HG03432 (cell line): ENCODE data around the gene CSAD.
"Not testable (repeated sequence)": the region's sequence is repeated elsewhere in the genome, so short reads cannot be mapped to it uniquely, and the experiment has no call there.

Experiments
- ATAC-seq: cut with Tn5 transposase; IDR thresholded peaks from one replicate; pipeline ENCODE4 v1.9.1; 2021; ENCODE audit warnings: mild to moderate bottlenecking, moderate library complexity; ENCODE audit not compliant: unreplicated experiment

Gene CSAD

GRCh38 chr12:53113136-53113705 is 67.5 kb downstream of the CSAD start:
- ATAC-seq, result no peak

GRCh38 chr12:53112431-53112830 is 68.3 kb downstream of the CSAD start:
- not testable (repeated sequence) for ATAC-seq
